ENCODE results near the gene C7. TPM values are rescaled to one million over a fixed set of nuclear protein-coding genes. Genes with fewer than 3 reads are reported as not detected.

C7 gene
- total and polyA plus RNA-seq, 5 donors from 2014 or later = not detected

GRCh38 chr5:40962207-40962955 lies 53.1 kb downstream of the C7 start:
- Histone ChIP-seq H3K9me3 (ENCODE audit: control insufficient read depth in 2 of 2, low read length in 2 of 2) (no peaks in the 10 kb centered on the region), H3K4me1 (ENCODE audit: control insufficient read depth, insufficient read depth, low read length, poor library complexity, severe bottlenecking) (no peaks in the 10 kb centered on the region), H3K27ac (ENCODE audit: insufficient read depth, low read length, poor library complexity, severe bottlenecking) (no peak overlapping the region), H3K36me3 (ENCODE audit: control insufficient read depth, insufficient read depth, low read length) (no peaks in the 10 kb centered on the region), H3K27me3 (ENCODE audit: control insufficient read depth, insufficient read depth, low read length) (no peaks in the 10 kb centered on the region), H3K4me3 (ENCODE audit: low read depth, low read length) (no peak overlapping the region)
- no peak for ATAC-seq (ENCODE audit: low read depth in 2 of 2)
- no peak overlapping the region for H3K4me3 Mint-ChIP-seq
- peaks cover 0 to 7% (median 0%) of the 10 kb centered on the region in 7 donors for H3K9me3 Mint-ChIP-seq
- no peaks in the 10 kb centered on the region for H3K36me3 Mint-ChIP-seq
- no peak for DNase-seq
- no peaks in the 10 kb centered on the region for H3K27me3 Mint-ChIP-seq
- no peaks in the 10 kb centered on the region for H3K4me1 Mint-ChIP-seq
- H3K27ac Mint-ChIP-seq = no peak overlapping the region

GRCh38 chr5:40972434-40972833 lies 63.1 kb downstream of the C7 start:
- Histone ChIP-seq H3K9me3 (ENCODE audit: control insufficient read depth in 2 of 2, low read length in 2 of 2) (no peaks in the 10 kb centered on the region), H3K4me1 (ENCODE audit: control insufficient read depth, insufficient read depth, low read length, poor library complexity, severe bottlenecking) (no peaks in the 10 kb centered on the region), H3K27ac (ENCODE audit: insufficient read depth, low read length, poor library complexity, severe bottlenecking) (no peak overlapping the region), H3K4me3 (ENCODE audit: low read depth, low read length) (no peak overlapping the region), H3K27me3 (ENCODE audit: control insufficient read depth, insufficient read depth, low read length) (no peaks in the 10 kb centered on the region), H3K36me3 (ENCODE audit: control insufficient read depth, insufficient read depth, low read length) (no peaks in the 10 kb centered on the region)
- ATAC-seq (ENCODE audit: low read depth in 2 of 2) = no peak
- no peaks in the 10 kb centered on the region for H3K9me3 Mint-ChIP-seq
- no peak for DNase-seq
- no peak overlapping the region for H3K4me3 Mint-ChIP-seq
- no peak overlapping the region for H3K27ac Mint-ChIP-seq
- H3K4me1 Mint-ChIP-seq = no peaks in the 10 kb centered on the region
- H3K36me3 Mint-ChIP-seq = no peaks in the 10 kb centered on the region
- H3K27me3 Mint-ChIP-seq = peaks cover 8% of the 10 kb centered on the region

- Mint-ChIP-seq H3K4me1 (no peaks in the 10 kb centered on the region), H3K27me3 (peaks cover 8% of the 10 kb centered on the region), H3K36me3 (no peaks in the 10 kb centered on the region), H3K4me3 (no peak overlapping the region), H3K27ac (no peak overlapping the region), H3K9me3 (no peaks in the 10 kb centered on the region)
- no peaks in the 10 kb centered on the region for H3K27me3 ChIP-seq (ENCODE audit: control insufficient read depth, insufficient read depth, low read length)
- H3K27ac ChIP-seq (ENCODE audit: insufficient read depth, low read length, poor library complexity, severe bottlenecking) = no peak overlapping the region
- H3K9me3 ChIP-seq (ENCODE audit: control insufficient read depth in 2 of 2, low read length in 2 of 2) = no peaks in the 10 kb centered on the region
- H3K4me1 ChIP-seq (ENCODE audit: control insufficient read depth, insufficient read depth, low read length, poor library complexity, severe bottlenecking) = no peaks in the 10 kb centered on the region
- no peaks in the 10 kb centered on the region for H3K36me3 ChIP-seq (ENCODE audit: control insufficient read depth, insufficient read depth, low read length)
- ATAC-seq (ENCODE audit: low read depth in 2 of 2) (no peak), DNase-seq (no peak)
- H3K4me3 ChIP-seq (ENCODE audit: low read depth, low read length) = no peak overlapping the region
These were observed 64.2 kb downstream of the C7 start for GRCh38 chr5:40973364-40974004.

GRCh38 chr5:40976041-40976440 lies 66.7 kb downstream of the C7 start:
- Mint-ChIP-seq H3K36me3 (no peaks in the 10 kb centered on the region), H3K27me3 (peaks cover 5% of the 10 kb centered on the region), H3K9me3 (peaks cover 0 to 3% (median 0%) of the 10 kb centered on the region in 7 donors), H3K27ac (no peak overlapping the region), H3K4me1 (no peaks in the 10 kb centered on the region), H3K4me3 (no peak overlapping the region)
- Histone ChIP-seq H3K27ac (ENCODE audit: insufficient read depth, low read length, poor library complexity, severe bottlenecking) (no peak overlapping the region), H3K4me3 (ENCODE audit: low read depth, low read length) (no peak overlapping the region), H3K36me3 (ENCODE audit: control insufficient read depth, insufficient read depth, low read length) (no peaks in the 10 kb centered on the region), H3K4me1 (ENCODE audit: control insufficient read depth, insufficient read depth, low read length, poor library complexity, severe bottlenecking) (no peaks in the 10 kb centered on the region), H3K27me3 (ENCODE audit: control insufficient read depth, insufficient read depth, low read length) (no peaks in the 10 kb centered on the region), H3K9me3 (ENCODE audit: control insufficient read depth in 2 of 2, low read length in 2 of 2) (no peaks in the 10 kb centered on the region)
- ATAC-seq (ENCODE audit: low read depth in 2 of 2) (no peak), DNase-seq (no peak)

GRCh38 chr5:40976836-40977235 lies 67.5 kb downstream of the C7 start:
- Mint-ChIP-seq H3K27me3 (peaks cover 4% of the 10 kb centered on the region), H3K4me3 (no peak overlapping the region), H3K9me3 (peaks cover 0 to 3% (median 0%) of the 10 kb centered on the region in 7 donors), H3K27ac (no peak overlapping the region), H3K4me1 (no peaks in the 10 kb centered on the region), H3K36me3 (no peaks in the 10 kb centered on the region)
- no peaks in the 10 kb centered on the region for H3K4me1 ChIP-seq (ENCODE audit: control insufficient read depth, insufficient read depth, low read length, poor library complexity, severe bottlenecking)
- H3K36me3 ChIP-seq (ENCODE audit: control insufficient read depth, insufficient read depth, low read length) = no peaks in the 10 kb centered on the region
- no peak overlapping the region for H3K27ac ChIP-seq (ENCODE audit: insufficient read depth, low read length, poor library complexity, severe bottlenecking)
- no peaks in the 10 kb centered on the region for H3K9me3 ChIP-seq (ENCODE audit: control insufficient read depth in 2 of 2, low read length in 2 of 2)
- H3K27me3 ChIP-seq (ENCODE audit: control insufficient read depth, insufficient read depth, low read length) = no peaks in the 10 kb centered on the region
- H3K4me3 ChIP-seq (ENCODE audit: low read depth, low read length) = no peak overlapping the region
- ATAC-seq (ENCODE audit: low read depth in 2 of 2) (no peak), DNase-seq (no peak)

- no peaks in the 10 kb centered on the region for H3K4me1 Mint-ChIP-seq
- Histone ChIP-seq H3K36me3 (ENCODE audit: control insufficient read depth, insufficient read depth, low read length) (no peaks in the 10 kb centered on the region), H3K27ac (ENCODE audit: insufficient read depth, low read length, poor library complexity, severe bottlenecking) (no peak overlapping the region), H3K4me1 (ENCODE audit: control insufficient read depth, insufficient read depth, low read length, poor library complexity, severe bottlenecking) (no peaks in the 10 kb centered on the region), H3K9me3 (ENCODE audit: control insufficient read depth in 2 of 2, low read length in 2 of 2) (no peaks in the 10 kb centered on the region), H3K27me3 (ENCODE audit: control insufficient read depth, insufficient read depth, low read length) (no peaks in the 10 kb centered on the region), H3K4me3 (ENCODE audit: low read depth, low read length) (no peak overlapping the region)
- H3K27ac Mint-ChIP-seq = no peak overlapping the region
- no peak overlapping the region for H3K4me3 Mint-ChIP-seq
- H3K27me3 Mint-ChIP-seq = peaks cover 17% of the 10 kb centered on the region
- no peak for DNase-seq
- H3K36me3 Mint-ChIP-seq = no peaks in the 10 kb centered on the region
- peaks cover 0 to 3% (median 0%) of the 10 kb centered on the region in 7 donors for H3K9me3 Mint-ChIP-seq
- no peak for ATAC-seq (ENCODE audit: low read depth in 2 of 2)
These were observed 72.1 kb downstream of the C7 start for GRCh38 chr5:40981420-40981819.

GRCh38 chr5:40983781-40984180 lies 74.5 kb downstream of the C7 start:
- Mint-ChIP-seq H3K4me3 (no peak overlapping the region), H3K36me3 (no peaks in the 10 kb centered on the region), H3K4me1 (no peaks in the 10 kb centered on the region), H3K27me3 (peaks cover 20% of the 10 kb centered on the region), H3K9me3 (peaks cover 0 to 9% (median 3%) of the 10 kb centered on the region in 7 donors), H3K27ac (no peak overlapping the region)
- DNase-seq (no peak), ATAC-seq (ENCODE audit: low read depth in 2 of 2) (no peak)
- peaks cover 0 to 4% of the 10 kb centered on the region in 2 experiments for H3K9me3 ChIP-seq (ENCODE audit: control insufficient read depth in 2 of 2, low read length in 2 of 2)
- no peak overlapping the region for H3K4me3 ChIP-seq (ENCODE audit: low read depth, low read length)
- H3K27ac ChIP-seq (ENCODE audit: insufficient read depth, low read length, poor library complexity, severe bottlenecking) = no peak overlapping the region
- H3K4me1 ChIP-seq (ENCODE audit: control insufficient read depth, insufficient read depth, low read length, poor library complexity, severe bottlenecking) = no peaks in the 10 kb centered on the region
- H3K27me3 ChIP-seq (ENCODE audit: control insufficient read depth, insufficient read depth, low read length) = no peaks in the 10 kb centered on the region
- H3K36me3 ChIP-seq (ENCODE audit: control insufficient read depth, insufficient read depth, low read length) = no peaks in the 10 kb centered on the region

GRCh38 chr5:40984884-40985283 lies 75.6 kb downstream of the C7 start:
- H3K4me3 ChIP-seq (ENCODE audit: low read depth, low read length) = no peak overlapping the region
- peaks cover 0 to 9% (median 3%) of the 10 kb centered on the region in 7 donors for H3K9me3 Mint-ChIP-seq
- no peak overlapping the region for H3K27ac ChIP-seq (ENCODE audit: insufficient read depth, low read length, poor library complexity, severe bottlenecking)
- H3K9me3 ChIP-seq (ENCODE audit: control insufficient read depth in 2 of 2, low read length in 2 of 2) = peaks cover 0 to 4% of the 10 kb centered on the region in 2 experiments
- no peaks in the 10 kb centered on the region for H3K4me1 Mint-ChIP-seq
- ATAC-seq (ENCODE audit: low read depth in 2 of 2) (no peak), DNase-seq (no peak)
- no peak overlapping the region for H3K4me3 Mint-ChIP-seq
- H3K4me1 ChIP-seq (ENCODE audit: control insufficient read depth, insufficient read depth, low read length, poor library complexity, severe bottlenecking) = no peaks in the 10 kb centered on the region
- H3K36me3 ChIP-seq (ENCODE audit: control insufficient read depth, insufficient read depth, low read length) = no peaks in the 10 kb centered on the region
- H3K36me3 Mint-ChIP-seq = no peaks in the 10 kb centered on the region
- H3K27me3 ChIP-seq (ENCODE audit: control insufficient read depth, insufficient read depth, low read length) = no peaks in the 10 kb centered on the region
- peaks cover 20% of the 10 kb centered on the region for H3K27me3 Mint-ChIP-seq
- H3K27ac Mint-ChIP-seq = no peak overlapping the region

Data from CD4-positive, CD25-positive, alpha-beta regulatory T cell (primary cell).